Gastrocnemius medialis (tissue), 4 donors: Measurements from ENCODE around the gene HAGHL. TPM values are rescaled to one million over a fixed set of nuclear protein-coding genes. Genes with fewer than 3 reads are reported as not detected.
"Not testable (repeated sequence)": the region's sequence is repeated elsewhere in the genome, so short reads cannot be mapped to it uniquely, and the experiment has no call there.

Source experiments
- ATAC-seq, 2 donors: fragments of 150-250 bp; one replicate each; pipeline ENCODE4 v1.9.1; 2016
- DNase-seq, 2 donors: peaks; one replicate each; pipeline ENCODE4 v3.0.0-alpha.2; 2019
- H3K27ac ChIP-seq, 4 donors: fragments of 200-600 bp; sonication (generic); 1 replicate in 1 of 4; 2 replicates in 3 of 4; pipeline ENCODE4 v1.5.1; 2016 to 2018; ENCODE audit warnings: mild to moderate bottlenecking in 2 of 4, moderate library complexity in 1 of 4
- H3K27me3 ChIP-seq, 3 donors: fragments of 200-600 bp; sonication (generic) in 2 of 3; 1 replicate in 1 of 3; 2 replicates in 2 of 3; pipeline versions ENCODE4 v1.5.1 to v1.6.0; 2016 to 2019; ENCODE audit warnings: mild to moderate bottlenecking in 1 of 3, moderate library complexity in 1 of 3
- H3K36me3 ChIP-seq, 2 donors: fragments of 200-600 bp; sonication (generic) in 1 of 2; one replicate each; pipeline ENCODE4 v1.5.1; 2017 to 2018
- H3K4me1 ChIP-seq, 2 donors: fragments of 200-600 bp; sonication (generic) in 1 of 2; one replicate each; pipeline ENCODE4 v1.5.1; 2016 to 2017; ENCODE audit warnings: mild to moderate bottlenecking in 2 of 2
- H3K4me3 ChIP-seq, 4 donors: fragments of 200-600 bp; sonication (generic) in 3 of 4; 1 replicate in 1 of 4; 2 replicates in 3 of 4; pipeline ENCODE4 v1.5.1; 2016 to 2019; ENCODE audit warnings: mild to moderate bottlenecking in 2 of 4
- H3K9me3 ChIP-seq, 3 donors: fragments of 200-600 bp; sonication (generic) in 2 of 3; 1 replicate in 1 of 3; 2 replicates in 2 of 3; pipeline ENCODE4 v1.5.1; 2016 to 2019
- POLR2A ChIP-seq, 2 donors: fragments of 450-650 bp; IDR thresholded peaks; one replicate each; pipeline ENCODE4 v1.6.1; 2017; ENCODE audit warnings: antibody characterized with exemption in 2 of 2, mild to moderate bottlenecking in 2 of 2, moderate library complexity in 2 of 2
- in situ Hi-C, 4 donors: fragments of 200-750 bp; cut with MboI; loops; one replicate each; pipeline versions ENCODE4 v1.15.0 to v1.8.0; 2017; ENCODE audit warnings: low sequenced_read_pairs in 4 of 4
- intact Hi-C: fragments of 100-400 bp; cut with DNase I; formaldehyde crosslinking; loops from one replicate; pipeline ENCODE4 v1.15.1; 2023; ENCODE audit warnings: low total_unique reads
- total RNA-seq, 4 donors: library from RNA; depleted of rRNA; stranded (reverse); fragments of >200 nt; gene quantifications; one replicate each; pipeline versions ENCODE4 v1.1.0 to v1.2.3, GENCODE V29; 2016
- TF ChIP-seq, protein P1 (sequence below), 5 experiments: fragments of 450-650 bp in 3 of 5; fragments of 200-600 bp in 2 of 5; sonication (generic) in 2 of 5; IDR thresholded peaks in 4 of 5; conservative IDR thresholded peaks in 1 of 5; 1 replicate in 4 of 5; 2 replicates in 1 of 5; pipeline ENCODE4 v1.5.1; 2016 to 2019; ENCODE audit warnings: antibody characterized with exemption in 5 of 5, mild to moderate bottlenecking in 3 of 5, moderate library complexity in 3 of 5

Gene HAGHL
- total RNA-seq, 4 donors from 2014 or later: 0.27 to 0.42 TPM; not detected in 2

DNA sequence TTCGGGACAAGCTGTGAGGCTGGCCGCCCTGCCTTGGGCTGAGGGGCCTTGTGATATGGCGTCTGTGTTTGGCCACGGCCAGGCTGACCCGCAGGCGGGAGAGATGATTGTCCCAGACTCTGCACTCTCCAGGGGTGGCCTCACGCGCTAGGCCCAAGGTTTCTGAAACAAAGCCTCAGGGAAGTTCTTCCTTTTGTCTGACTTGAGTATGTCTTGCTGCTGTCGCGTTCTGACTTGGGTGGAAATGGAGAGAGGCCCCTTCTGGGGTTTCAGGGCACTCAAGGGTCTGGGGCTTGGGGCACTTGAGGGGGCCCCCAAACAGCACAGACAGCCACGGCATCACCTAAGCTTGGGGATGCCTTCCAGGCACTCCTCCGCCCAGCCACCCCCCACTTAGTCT lies 15.8 kb upstream of the HAGHL start:
- peaks cover 49 to 52% (median 50%) of the 10 kb centered on the region in 3 donors for H3K27me3 ChIP-seq
- peaks cover 8 to 11% of the 10 kb centered on the region in 2 donors for H3K4me1 ChIP-seq
- intact Hi-C loops (loop anchor here (1.0 kb wide), 2 partner anchors 30 to 74 kb away; no protein-coding TSS in a partner anchor), in situ Hi-C loops (no loop called here)
- no peak overlapping the region for H3K27ac ChIP-seq
- TF ChIP-seq, protein P1, sequence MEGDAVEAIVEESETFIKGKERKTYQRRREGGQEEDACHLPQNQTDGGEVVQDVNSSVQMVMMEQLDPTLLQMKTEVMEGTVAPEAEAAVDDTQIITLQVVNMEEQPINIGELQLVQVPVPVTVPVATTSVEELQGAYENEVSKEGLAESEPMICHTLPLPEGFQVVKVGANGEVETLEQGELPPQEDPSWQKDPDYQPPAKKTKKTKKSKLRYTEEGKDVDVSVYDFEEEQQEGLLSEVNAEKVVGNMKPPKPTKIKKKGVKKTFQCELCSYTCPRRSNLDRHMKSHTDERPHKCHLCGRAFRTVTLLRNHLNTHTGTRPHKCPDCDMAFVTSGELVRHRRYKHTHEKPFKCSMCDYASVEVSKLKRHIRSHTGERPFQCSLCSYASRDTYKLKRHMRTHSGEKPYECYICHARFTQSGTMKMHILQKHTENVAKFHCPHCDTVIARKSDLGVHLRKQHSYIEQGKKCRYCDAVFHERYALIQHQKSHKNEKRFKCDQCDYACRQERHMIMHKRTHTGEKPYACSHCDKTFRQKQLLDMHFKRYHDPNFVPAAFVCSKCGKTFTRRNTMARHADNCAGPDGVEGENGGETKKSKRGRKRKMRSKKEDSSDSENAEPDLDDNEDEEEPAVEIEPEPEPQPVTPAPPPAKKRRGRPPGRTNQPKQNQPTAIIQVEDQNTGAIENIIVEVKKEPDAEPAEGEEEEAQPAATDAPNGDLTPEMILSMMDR (IDR thresholded peaks at IDR 0.05 in 4 of 5, conservative IDR thresholded peaks at IDR 0.05 in 1 of 5): no peak
- TF ChIP-seq POLR2A (IDR thresholded peaks at IDR 0.05): no peak
- ATAC-seq: no peak
- H3K9me3 ChIP-seq: no peaks in the 10 kb centered on the region
- no peak for DNase-seq
- no peak overlapping the region for H3K4me3 ChIP-seq
- no peaks in the 10 kb centered on the region for H3K36me3 ChIP-seq

GRCh38 chr16:711548-712320 lies 15.2 kb upstream of the HAGHL start:
- in situ Hi-C loops: no loop called here
- TF ChIP-seq POLR2A (IDR thresholded peaks at IDR 0.05): no peak
- TF ChIP-seq, protein P1 (IDR thresholded peaks at IDR 0.05 in 4 of 5, conservative IDR thresholded peaks at IDR 0.05 in 1 of 5): peak; percentile 73 to 95 (median 94)
- no peaks in the 10 kb centered on the region for H3K36me3 ChIP-seq
- no peaks in the 10 kb centered on the region for H3K9me3 ChIP-seq
- ATAC-seq (peak in 1 of 2 donors; percentile 46), DNase-seq (peak; percentile 37 to 60)
- H3K4me3 ChIP-seq: no peak overlapping the region
- intact Hi-C loops: loop anchor here (1.0 kb wide), 2 partner anchors 30 to 74 kb away; no protein-coding TSS in a partner anchor
- H3K4me1 ChIP-seq: peaks cover 11 to 14% of the 10 kb centered on the region in 2 donors
- no peak overlapping the region for H3K27ac ChIP-seq
- H3K27me3 ChIP-seq: peaks cover 43 to 45% (median 44%) of the 10 kb centered on the region in 3 donors

GRCh38 chr16:712740-713250 lies 14.1 kb upstream of the HAGHL start:
- peaks cover 35 to 37% (median 37%) of the 10 kb centered on the region in 3 donors for H3K27me3 ChIP-seq
- DNase-seq: not testable (repeated sequence)
- H3K4me1 ChIP-seq: peaks cover 11 to 15% of the 10 kb centered on the region in 2 donors

DNA sequence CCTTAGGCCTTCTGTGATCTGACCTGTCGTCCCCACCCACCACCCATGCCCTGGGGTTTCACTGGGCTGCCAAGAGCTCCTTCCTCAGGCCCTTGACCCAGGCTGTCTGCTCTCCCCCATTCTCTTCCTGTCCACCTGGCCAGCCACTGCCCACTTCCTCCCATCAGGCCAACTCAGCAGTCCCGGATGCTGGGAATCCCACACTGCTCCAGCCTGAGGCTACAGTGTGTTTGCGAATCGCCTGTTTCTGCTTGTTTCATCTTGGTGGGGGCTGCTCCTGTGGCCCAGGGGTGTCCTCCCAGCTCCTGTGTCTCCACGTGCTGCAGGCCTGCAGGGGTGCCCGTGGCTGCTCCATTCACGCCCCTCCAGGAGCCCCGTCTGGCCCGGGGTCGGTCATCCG lies 12.8 kb upstream of the HAGHL start:
- peaks cover 23 to 24% (median 24%) of the 10 kb centered on the region in 3 donors for H3K27me3 ChIP-seq
- intact Hi-C loops: no loop called here
- H3K4me1 ChIP-seq: peaks cover 11 to 18% of the 10 kb centered on the region in 2 donors
- no peak overlapping the region for H3K27ac ChIP-seq
- H3K9me3 ChIP-seq: no peaks in the 10 kb centered on the region
- in situ Hi-C loops: no loop called here
- no peaks in the 10 kb centered on the region for H3K36me3 ChIP-seq
- ATAC-seq: no peak
- DNase-seq: no peak
- H3K4me3 ChIP-seq: peak overlapping the region in 1 of 4 donors; percentile 46
- TF ChIP-seq POLR2A (IDR thresholded peaks at IDR 0.05): no peak
- TF ChIP-seq, protein P1 (IDR thresholded peaks at IDR 0.05 in 4 of 5, conservative IDR thresholded peaks at IDR 0.05 in 1 of 5): no peak

More at GRCh38 chr16:712740-713250, 14.1 kb upstream of the HAGHL start:
- H3K4me3 ChIP-seq, in situ Hi-C loops, intact Hi-C loops, ATAC-seq, H3K9me3 ChIP-seq, H3K36me3 ChIP-seq, H3K27ac ChIP-seq: not testable (repeated sequence)
- TF ChIP-seq, protein P1 (IDR thresholded peaks at IDR 0.05 in 4 of 5, conservative IDR thresholded peaks at IDR 0.05 in 1 of 5): peak in 2 of 5 experiments; percentile 25 to 28
